NCI-H510A treated with DMSO at 0.1 percent for 48 hours (cell line): Measurements from ENCODE around the gene CACNA1F.

Source experiments
- DNase-seq: peaks from one replicate; lab custom pipeline; 2025; lab: John Stamatoyannopoulos, UW

The CACNA1F gene

GRCh38 chrX:49257074-49257790 lies 24.1 kb upstream of the CACNA1F start:
- DNase-seq = no peak

- DNase-seq = no peak
These were observed 23.3 kb upstream of the CACNA1F start for GRCh38 chrX:49256268-49256995.

GRCh38 chrX:49254639-49255038 lies 21.5 kb upstream of the CACNA1F start:
- DNase-seq = no peak

- no peak for DNase-seq
These were observed 18.2 kb upstream of the CACNA1F start for GRCh38 chrX:49251325-49251724.

- no peak for DNase-seq
These were observed 17.4 kb upstream of the CACNA1F start for GRCh38 chrX:49250578-49250977.

GRCh38 chrX:49250066-49250465 lies 16.9 kb upstream of the CACNA1F start:
- no peak for DNase-seq

- DNase-seq = no peak
These were observed 16.5 kb upstream of the CACNA1F start for GRCh38 chrX:49249616-49250015.

- no peak for DNase-seq
These were observed 15.9 kb upstream of the CACNA1F start for GRCh38 chrX:49249071-49249470.

- peak; percentile 3 for DNase-seq
These were observed 15.0 kb upstream of the CACNA1F start for GRCh38 chrX:49247916-49248811.

GRCh38 chrX:49247346-49247745 lies 14.2 kb upstream of the CACNA1F start:
- no peak for DNase-seq

- no peak for DNase-seq
These were observed 13.4 kb upstream of the CACNA1F start for GRCh38 chrX:49246541-49246940.

- DNase-seq = no peak
These were observed 11.1 kb upstream of the CACNA1F start for GRCh38 chrX:49244207-49244606.

GRCh38 chrX:49243166-49243565 lies 10.0 kb upstream of the CACNA1F start:
- no peak for DNase-seq

- DNase-seq = no peak
These were observed 9.5 kb upstream of the CACNA1F start for GRCh38 chrX:49242545-49243066.

GRCh38 chrX:49238735-49239134 lies 5.6 kb upstream of the CACNA1F start:
- no peak for DNase-seq

- DNase-seq = no peak
These were observed 3.9 kb upstream of the CACNA1F start for GRCh38 chrX:49237060-49237459.

GRCh38 chrX:49233887-49234555 lies 881 bp upstream of the CACNA1F start:
- DNase-seq = no peak

- no peak for DNase-seq
These were observed 615 bp downstream of the CACNA1F start for GRCh38 chrX:49232525-49232924.

GRCh38 chrX:49231333-49232000 lies 1.7 kb downstream of the CACNA1F start:
- no peak for DNase-seq

GRCh38 chrX:49230500-49231232 lies 2.5 kb downstream of the CACNA1F start:
- DNase-seq = peak; percentile 26

GRCh38 chrX:49228185-49228584 lies 5.0 kb downstream of the CACNA1F start:
- no peak for DNase-seq
